CD4-positive, alpha-beta T cell treated with Interleukin-6 at 100 ng/mL for 8 hours (primary cell): ENCODE measurements around the gene DDX55.
"Not testable (repeated sequence)": the region's sequence is repeated elsewhere in the genome, so short reads cannot be mapped to it uniquely, and the experiment has no call there.

ENCODE experiments used
- DNase-seq: peaks from one replicate; pipeline ENCODE4 v3.0.0-alpha.2; 2020; ENCODE audit warnings: mixed read lengths, low spot score

The DDX55 gene, protein sequence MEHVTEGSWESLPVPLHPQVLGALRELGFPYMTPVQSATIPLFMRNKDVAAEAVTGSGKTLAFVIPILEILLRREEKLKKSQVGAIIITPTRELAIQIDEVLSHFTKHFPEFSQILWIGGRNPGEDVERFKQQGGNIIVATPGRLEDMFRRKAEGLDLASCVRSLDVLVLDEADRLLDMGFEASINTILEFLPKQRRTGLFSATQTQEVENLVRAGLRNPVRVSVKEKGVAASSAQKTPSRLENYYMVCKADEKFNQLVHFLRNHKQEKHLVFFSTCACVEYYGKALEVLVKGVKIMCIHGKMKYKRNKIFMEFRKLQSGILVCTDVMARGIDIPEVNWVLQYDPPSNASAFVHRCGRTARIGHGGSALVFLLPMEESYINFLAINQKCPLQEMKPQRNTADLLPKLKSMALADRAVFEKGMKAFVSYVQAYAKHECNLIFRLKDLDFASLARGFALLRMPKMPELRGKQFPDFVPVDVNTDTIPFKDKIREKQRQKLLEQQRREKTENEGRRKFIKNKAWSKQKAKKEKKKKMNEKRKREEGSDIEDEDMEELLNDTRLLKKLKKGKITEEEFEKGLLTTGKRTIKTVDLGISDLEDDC

DNA sequence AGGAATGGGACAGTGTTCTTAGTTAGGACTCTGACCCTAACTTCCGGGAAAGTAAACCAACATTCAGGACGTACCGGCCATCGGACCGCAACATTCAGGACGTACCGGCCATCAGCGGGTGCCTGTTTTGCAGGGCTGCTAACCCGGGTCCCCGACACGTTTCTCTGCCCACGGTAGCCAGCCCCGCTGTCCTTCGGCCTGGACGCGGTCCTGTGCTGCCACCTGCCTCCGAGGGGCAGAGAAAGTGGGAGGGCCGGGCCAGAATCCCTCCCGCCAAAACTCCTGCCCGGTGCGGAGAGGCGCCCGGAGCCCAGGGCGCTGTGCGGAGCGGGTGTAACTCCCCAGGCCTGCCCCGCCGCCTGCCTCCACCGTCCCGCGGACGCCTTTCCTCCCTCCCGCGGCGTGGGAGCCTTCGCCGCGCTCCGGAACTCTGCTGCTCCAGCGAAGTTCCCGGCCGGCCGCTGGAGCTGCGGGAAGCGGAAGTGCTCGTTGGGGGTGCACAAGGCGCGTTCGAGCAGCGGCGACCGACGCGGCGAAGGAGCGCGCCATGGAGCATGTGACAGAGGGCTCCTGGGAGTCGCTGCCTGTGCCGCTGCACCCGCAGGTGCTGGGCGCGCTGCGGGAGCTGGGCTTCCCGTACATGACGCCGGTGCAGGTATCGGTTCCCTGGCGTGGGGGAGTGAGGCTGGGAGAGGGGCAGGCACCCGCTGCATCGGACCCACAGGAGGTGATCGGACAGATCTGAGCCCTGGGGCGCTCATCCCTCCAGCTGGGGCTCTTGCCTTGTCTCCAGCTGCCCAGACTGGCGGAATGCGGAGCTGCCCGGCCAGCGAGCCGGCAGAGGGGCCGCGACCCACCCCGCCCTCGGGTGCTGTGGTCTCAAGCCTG is at the start of gene DDX55:
DDX55 (plus strand) TSS at position 498 of the 888 bp plus-strand sequence; CDS start at position 548, 50 bp downstream.
- peak; percentile 78 for DNase-seq

DNA sequence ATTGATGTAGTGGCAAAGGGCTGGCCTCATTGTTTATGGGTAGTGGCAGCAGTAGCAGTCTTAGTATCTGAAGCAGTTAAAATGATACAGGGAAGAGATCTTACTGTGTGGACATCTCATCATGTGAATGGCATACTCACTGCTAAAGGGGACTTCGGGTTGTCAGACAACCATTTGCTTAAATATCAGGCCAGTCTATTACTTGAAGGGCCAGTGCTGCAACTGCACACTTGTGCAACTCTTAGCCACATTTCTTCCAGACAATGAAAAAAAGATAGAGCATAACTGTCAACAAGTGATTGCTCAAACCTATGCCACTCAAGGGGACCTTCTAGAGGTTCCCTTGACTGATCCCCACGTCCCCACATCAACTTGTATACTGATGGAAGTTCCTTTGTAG is 47.8 kb upstream of the DDX55 start:
- DNase-seq: not testable (repeated sequence)

DNA sequence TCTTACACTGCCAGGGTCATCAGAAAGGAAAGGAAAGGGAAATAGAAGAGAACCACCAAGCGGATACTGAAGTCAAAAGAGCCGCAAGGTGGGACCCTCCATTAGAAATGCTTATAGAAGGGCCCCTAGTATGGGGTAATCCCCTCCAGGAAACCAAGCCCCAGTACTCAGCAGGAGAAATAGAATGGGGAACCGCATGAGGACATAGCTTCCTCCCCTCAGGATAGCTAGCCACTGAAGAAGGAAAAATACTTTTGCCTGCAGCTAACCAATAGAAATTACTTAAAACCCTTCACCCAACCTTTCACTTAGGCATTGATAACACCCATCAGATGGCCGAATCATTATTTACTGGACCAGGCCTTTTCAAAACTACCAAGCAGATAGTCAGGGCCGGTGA is 47.1 kb upstream of the DDX55 start:
- not testable (repeated sequence) for DNase-seq

DNA sequence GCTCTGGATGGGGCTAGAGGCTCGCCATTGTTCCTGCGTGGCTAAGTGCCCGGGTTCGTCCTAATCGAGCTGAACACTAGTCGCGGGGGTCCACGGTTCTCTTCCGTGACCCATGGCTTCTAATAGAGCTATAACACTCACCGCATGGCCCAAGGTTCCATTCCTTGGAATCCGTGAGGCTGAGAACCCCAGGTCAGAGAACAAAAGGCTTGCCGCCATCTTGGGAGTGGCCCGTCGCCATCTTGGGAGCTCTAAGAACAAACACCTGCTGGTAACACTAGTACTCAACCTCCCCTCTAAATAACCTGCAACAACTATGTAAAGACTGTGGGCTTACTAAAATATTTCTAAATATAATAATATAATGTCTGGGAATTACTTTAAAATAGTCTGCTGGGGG is 43.4 kb upstream of the DDX55 start:
- not testable (repeated sequence) for DNase-seq

DNA sequence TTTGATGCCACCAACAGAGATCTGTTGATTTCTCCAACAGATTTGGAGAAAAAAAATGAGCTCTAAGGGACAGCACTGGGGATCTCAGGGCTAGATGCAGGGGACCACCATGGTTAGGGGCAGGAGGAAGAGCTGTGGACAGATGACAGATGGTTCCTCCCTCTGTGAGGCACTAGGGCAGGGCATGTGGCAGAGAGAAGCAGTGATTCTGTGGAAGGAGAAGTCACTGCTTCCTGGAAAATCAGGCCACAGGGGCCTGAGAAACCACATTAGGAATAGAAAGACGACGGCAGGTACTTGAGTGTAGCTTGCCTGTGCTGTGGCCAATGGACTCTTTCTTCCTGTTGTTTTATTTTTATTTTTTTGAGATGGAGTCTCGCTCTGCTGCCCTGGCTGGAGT is 42.4 kb upstream of the DDX55 start:
- DNase-seq: no peak

DNA sequence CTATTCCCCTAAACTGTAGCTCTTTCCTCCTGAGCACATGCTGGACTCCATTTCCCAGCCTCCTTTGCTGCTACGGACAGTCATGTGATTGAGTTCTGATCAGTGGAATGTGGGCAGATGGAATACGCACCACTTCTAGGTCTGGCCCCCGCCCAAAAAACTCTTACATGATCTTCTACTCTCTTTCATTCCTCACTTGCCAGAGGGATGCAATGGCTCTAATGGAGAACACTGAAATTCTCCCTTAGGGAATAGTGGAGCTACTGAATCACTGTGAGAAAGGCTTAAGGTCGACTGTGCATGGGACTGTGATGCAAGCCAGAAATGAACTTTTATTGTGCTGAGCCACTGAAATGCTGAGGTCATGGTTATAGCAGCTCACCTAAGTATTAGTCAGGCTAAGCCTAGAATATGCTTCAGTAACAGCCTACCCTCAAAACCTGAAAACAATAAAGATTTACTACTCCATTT is 30.5 kb upstream of the DDX55 start:
- DNase-seq: no peak

DNA sequence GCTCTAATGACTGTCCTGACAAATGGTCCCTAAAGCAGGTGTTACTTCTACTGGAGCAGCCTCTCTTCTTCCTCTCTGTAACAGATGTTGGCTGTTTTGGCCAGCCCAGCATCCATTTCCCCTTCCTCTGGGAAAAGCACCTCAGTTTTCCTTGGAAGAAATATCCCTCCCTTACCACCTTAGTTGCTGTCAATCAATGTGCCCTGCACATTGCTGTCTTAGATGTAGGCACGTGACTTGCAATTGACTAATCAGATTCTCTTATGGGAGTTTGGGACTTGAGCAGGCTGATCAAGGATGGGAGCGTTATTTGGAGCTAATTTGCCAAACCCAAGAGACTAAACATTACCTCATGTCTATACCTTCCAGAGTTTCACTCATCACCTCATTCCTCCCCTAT is 29.5 kb upstream of the DDX55 start:
- DNase-seq: no peak

DNA sequence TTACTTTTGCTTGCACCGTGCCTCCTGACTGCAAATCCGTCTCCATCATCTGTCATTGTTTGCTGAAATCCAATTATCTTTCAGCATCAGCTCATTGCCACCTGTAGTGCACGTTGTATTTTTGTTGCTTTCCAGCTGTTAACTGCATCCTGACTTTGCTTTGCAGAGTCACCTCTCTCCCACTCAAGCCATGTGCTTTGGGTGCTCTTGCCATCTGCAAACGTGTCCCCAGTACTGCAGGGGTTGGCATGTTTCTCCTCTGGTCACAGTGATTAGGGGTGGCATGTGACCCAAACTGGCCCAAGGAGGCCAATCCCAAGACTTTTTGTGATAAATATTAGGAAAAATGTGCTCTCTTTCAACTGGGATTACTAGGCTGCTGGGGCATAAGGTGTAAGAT is 28.0 kb upstream of the DDX55 start:
- no peak for DNase-seq

DNA sequence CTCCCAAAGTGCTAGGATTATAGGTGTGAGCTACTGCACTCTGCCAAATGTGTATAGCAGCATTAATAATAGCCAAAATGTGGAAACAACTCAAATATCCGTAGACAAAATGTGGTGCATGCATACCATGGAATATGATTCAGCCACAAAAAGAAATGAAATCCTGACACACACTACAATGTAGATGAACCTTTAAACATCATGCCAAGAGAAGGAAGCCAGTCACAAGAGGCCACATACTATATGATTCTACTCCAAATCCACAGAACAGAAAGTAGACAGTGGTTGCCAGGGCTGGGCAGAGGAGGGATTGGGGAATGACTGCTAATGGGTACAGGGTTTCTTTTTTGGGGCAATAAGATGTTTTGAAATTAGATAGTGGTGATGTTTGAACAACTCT is 25.3 kb upstream of the DDX55 start:
- DNase-seq: no peak

DNA sequence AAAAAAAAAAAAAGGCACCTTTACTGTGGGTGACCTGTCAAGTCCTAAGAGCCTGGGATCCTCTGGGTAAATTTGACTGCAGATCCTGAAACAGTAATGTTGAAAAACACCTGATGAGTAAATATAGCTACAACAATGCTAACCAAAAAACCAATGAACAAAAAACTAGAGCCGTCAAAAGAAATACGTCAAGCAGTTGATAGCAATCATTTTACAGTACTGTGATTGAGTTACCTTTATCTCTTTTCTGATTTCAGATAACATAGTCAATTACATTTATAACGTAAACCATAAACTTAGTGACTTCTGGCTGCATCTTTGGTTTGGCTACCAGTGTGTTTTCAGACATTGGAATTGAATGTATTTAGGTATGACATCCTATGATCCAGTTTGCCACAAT is 23.7 kb upstream of the DDX55 start:
- DNase-seq: no peak

DNA sequence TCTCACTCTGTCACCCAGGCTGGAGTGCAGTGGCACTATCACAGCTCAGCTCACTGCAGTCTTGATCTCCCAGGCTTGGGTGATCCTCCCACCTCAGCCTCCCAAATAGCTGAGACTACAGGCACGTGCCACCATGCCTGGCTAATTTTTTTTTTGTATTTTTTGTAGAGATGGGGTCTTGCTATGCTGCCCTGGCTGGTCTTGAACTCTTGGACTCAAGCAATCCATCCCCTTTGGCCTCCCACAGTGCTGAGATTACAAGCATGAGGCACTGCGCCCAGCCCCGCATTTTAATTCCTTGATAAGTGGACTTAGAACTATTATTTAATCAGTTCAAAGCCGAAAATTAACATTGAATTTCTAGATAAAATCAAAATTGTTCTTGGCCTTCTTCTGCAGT is 23.1 kb upstream of the DDX55 start:
- DNase-seq: not testable (repeated sequence)

DNA sequence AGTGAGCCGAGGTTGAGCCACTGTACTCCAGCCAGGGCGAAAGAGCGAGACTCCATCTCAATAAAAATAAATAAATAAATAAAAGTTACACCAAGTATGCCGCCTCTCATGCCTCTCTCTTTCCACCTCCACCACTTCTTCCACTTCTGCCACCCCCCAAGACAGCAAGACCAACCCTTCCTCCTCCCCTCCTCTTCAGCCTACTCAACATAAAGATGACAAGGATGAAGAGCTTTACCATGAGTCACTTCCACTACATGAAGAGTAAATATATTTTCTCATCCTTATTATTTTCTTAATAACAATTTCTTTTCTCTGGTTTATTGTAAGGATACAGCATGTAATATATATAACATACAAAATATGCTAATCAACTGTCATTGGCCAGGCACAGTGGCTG is 21.1 kb upstream of the DDX55 start:
- DNase-seq: no peak

DNA sequence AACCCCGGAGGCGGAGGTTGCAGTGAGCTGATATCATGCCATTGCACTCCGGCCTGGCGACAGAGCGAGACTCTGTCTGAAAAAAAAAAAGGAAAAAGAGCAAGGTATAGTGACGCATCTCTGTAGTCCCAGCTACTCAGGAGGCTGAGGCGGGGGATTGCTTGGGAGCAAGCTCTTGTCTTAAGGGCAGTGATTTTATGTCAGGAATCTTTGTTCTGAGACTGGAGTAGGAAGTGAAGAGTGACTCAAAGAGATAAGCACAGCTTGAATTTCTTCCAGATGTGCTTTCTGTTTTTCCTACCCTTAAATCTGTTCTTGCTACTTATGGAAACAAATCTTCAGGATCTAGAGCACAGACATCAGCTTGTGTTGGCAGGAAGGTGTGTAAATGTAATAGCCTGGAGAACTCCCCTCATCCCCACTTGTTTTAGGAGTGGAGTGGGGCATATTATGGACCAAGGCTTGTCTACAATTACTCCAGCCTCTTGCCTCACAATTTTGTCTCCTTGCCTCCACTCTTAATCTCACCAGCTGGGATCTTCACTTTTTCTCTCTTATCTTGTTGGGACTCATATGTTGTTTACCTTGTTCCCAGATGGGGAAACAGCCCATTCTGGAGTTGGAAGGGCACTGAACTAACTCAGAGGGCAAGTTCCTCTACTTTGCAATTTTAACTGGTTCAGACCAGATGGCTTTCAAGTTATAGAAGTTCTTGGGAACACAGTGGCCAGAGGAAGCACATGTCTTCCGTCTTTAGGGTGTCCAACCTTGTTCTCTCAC is 10.0 kb upstream of the DDX55 start:
- DNase-seq: no peak

DNA sequence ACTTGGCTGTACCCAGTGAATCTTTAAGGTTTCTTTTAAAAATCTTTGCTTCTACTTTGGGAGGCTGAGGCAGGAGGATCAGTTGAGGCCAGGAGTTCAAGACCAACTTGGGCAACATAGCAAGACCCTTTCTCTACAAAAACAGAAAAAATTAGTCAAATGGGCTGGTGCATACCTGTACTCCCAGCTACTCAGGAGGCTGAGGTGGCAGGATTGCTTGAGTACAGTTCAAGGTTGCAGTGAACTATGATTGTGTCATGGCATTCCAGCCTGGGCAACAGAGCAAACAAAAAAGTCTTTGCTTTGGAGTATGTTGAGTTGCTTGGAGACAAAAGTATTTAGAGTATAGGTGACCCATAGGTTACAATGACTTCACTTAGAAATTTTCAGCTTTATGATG is 6.2 kb upstream of the DDX55 start:
- DNase-seq: no peak

DNA sequence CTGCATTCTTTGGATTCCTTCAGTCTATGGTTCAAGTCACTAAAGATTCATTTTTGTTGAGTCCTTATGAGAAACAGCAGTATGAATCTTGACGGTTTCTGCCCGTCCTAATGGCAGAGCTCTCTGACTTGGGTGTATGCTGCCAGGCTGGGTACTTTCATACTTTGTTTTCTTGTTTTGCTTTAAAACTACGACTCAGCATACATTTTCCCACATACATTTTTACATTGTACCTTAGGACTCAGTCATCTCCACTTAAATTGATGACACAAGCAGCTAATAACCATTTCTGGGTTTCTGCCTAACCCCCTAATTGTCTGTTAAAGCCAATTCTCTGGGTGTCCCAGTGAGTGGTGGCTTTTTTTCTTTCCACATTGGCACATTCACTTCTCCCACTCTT is 4.8 kb upstream of the DDX55 start:
- no peak for DNase-seq

DNA sequence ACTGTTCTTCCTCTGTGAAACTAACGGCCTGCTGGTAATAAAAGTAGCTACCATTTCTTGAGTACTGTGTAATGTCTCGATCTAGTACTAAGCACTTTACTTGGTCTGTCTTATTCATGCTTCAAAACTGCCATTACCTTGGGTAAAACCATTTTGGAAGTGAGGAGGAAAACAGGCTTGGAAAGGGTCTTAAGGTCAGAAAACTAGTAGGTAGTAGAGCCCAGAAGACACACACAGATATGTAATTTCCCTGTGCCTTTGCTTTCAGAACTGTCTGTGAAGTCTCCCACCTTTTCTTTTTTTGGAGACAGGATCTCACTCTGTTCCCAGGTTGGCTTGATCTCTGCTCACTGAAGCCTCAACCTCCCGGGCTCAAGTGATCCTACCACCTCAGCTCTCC is 3.4 kb upstream of the DDX55 start:
- DNase-seq: no peak

DNA sequence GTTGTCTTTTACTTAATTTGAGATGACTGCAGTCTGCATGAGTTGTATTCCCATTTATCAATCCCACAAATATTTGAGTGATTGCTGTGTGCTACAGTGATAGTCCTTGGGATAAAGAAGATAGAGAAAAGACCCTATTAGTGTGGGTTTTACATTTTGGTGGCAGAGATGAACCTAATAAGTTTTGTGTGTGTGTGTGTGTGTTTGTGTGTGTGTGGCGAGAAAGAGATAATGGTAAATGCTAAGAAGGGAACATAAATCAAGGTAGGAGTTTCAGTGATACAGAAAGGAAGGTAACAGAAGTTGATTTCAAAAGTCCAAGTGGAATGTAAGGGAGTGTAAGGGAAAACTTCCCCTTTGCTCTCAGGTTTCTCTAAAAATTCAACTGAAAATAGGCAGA is 2.6 kb upstream of the DDX55 start:
- DNase-seq: no peak

DNA sequence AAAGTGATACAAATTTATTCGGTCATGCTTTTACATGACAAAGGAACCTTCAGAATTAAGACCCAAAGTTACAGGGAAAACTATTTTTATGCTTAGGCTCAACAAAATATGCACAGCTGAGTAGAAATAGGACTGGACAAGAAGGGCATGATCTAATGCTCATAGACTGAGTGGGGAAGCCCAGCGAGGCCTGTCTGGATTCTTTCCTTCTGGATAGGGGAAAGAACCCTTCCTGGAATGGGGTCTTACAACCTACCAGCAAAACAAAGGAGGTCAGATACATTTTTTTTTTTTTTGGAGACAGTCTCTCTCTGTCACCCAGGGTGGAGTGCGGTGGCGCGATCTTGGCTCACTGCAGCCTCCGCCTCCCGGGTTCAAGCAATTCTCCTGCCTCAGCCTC is 2.2 kb upstream of the DDX55 start:
- no peak for DNase-seq

DNA sequence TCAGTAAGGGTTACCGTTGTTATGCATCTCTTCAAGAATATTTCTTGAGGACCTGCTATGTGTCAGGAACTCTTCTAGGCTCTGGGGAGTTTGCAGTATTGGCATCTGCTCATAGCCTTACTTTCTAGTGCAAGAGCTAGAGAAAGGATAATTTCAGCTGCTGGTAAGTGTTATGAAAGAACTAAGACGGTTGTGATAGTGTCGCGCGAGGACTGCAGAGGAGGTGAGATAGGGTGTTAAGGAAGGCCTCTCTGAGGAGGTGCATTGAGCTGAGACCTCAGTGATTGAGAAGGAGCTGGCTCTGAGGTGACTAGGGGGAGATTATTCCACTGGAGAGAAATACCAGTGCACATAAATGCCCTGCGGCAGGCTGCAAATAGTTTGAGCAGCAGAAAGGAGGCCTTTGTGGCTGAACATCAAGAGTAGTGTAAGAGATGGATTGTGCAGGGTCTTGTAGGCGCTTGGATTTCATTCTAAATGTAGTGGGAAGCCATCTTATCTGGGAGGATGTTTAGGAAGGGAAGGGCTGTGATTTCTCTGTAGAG is 824 bp downstream of the DDX55 start:
- no peak for DNase-seq

DNA sequence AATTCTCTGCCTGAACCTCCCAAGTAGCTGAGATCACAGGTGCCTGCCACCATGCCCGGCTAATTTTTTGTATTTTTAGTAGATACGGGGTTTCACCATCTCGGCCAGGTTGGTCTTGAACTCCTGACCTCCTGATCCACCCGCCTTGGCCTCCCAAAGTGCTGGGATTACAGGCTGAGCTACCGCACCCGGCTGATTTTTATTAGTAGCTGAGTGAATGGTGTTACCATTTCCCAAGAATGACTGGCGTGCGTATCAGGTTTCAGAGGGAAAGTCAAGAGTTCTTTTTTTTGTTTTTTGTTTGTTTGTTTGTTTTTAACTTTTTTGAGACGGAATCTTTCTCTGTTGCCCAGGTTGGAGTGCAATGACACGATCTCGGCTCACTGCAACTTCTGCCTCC is 1.6 kb downstream of the DDX55 start:
- DNase-seq: not testable (repeated sequence)

DNA sequence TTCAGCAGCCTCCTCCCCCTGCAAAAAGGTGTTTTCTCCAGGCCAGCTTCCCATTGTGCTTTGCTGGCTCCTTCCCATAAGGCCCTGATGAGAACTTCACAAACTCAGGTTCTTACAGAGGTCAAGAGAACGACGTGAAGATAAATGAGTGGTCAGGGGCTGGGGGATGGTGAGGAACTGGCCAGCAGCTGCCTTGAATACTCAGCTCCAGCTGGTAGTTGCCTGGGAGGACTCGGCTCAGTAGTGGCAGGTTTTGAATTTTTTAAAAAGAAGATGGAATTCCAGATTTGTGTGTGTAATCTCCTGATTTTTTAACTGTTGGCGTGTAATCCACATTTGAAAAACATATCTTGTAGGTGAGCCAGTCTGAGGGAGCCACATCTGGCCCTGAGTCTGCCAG is 5.9 kb downstream of the DDX55 start:
- DNase-seq: no peak

DNA sequence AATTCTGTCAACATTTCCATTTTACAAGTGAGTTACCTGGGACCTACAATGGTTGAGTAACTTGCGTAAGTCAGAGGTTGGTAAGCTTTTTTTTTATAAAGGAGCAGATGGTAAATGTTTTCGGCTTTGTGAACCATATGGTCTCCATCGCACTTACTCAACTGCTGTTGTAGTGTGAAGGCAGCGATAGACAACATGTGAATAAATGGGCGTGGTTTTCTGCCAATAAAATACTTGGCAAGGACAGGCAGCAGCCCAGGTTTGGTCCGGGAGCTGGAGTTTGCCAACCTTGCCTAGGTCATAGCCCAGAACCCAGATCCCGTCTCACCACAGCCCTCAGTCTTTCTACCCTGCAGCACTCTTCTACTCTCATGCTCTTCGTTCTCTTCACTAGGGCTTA is 6.3 kb downstream of the DDX55 start:
- DNase-seq: no peak
